GDM1 (cell line): Measurements from ENCODE around the gene IGFL1.
"Not testable (repeated sequence)": the region's sequence is repeated elsewhere in the genome, so short reads cannot be mapped to it uniquely, and the experiment has no call there.

Source experiments
- DNase-seq: peaks from one replicate; lab custom pipeline; 2025; lab: John Stamatoyannopoulos, UW

Gene IGFL1

GRCh38 chr19:46202426-46202825 lies 27.1 kb upstream of the IGFL1 start:
- no peak for DNase-seq

- no peak for DNase-seq
These were observed 26.4 kb upstream of the IGFL1 start for GRCh38 chr19:46202872-46203860.

DNA sequence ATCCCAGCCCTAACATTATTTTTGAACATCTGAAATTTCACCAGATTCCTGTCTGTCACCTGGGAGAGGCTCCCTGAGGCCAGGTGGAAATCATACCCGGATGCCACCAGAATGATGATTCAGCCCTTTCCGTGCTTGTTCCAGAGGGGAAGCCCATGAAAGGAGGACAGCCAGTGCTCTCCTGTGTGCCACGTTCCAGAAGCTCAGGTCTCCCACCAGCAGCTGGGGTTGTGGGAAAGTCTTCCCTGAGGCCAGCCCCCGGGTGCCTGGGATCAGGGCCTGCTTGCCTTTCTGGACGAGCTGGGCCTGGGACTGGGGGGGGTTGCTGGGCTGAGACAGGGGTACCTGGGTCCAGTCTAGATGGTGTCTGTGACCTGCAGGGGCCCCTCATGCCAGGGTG lies 25.5 kb upstream of the IGFL1 start:
- DNase-seq, result no peak

- DNase-seq, result no peak
These were observed 24.2 kb upstream of the IGFL1 start for GRCh38 chr19:46205183-46205984.

GRCh38 chr19:46206176-46206575 lies 23.4 kb upstream of the IGFL1 start:
- no peak for DNase-seq

DNA sequence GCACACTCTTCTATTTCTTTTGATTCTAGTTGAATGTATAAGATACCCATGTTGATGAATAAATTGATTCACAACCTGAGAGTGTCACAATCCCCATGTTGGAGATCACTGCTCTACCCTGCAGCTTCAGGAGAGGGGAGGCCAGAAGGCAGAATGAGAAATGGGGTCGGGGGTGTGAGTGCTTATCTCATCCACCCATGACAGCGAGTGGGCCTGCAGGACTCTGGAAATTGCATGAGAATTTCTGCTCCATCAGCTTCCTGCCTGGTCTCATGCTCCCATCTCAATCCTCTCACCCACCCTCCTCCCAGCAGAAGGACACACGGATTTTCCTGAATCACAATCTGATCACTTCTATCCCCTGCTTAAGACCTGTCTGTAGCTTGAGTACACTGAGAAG lies 22.9 kb upstream of the IGFL1 start:
- no peak for DNase-seq

- not testable (repeated sequence) for DNase-seq
These were observed 21.7 kb upstream of the IGFL1 start for GRCh38 chr19:46207858-46208257.

- DNase-seq, result no peak
These were observed 20.5 kb upstream of the IGFL1 start for GRCh38 chr19:46209051-46209450.

DNA sequence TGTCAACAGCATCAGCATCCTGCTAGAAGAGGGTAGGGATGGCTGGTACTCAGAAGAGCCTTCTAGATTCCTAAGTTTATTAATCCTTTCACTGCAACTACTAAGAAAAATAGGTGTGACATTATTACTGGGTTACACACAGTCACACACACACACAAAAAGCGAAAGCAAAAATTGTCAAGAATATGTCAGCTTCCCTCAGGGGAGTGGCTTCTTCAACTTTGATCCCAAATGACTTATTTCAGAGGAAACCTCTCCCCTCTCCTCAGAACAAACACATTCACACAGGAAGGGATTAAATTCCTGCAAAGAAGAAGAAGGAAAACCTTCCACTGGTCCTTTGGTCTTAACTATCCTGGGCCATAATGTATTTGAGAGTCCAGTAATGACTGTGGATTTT lies 20.1 kb upstream of the IGFL1 start:
- DNase-seq, result no peak

DNA sequence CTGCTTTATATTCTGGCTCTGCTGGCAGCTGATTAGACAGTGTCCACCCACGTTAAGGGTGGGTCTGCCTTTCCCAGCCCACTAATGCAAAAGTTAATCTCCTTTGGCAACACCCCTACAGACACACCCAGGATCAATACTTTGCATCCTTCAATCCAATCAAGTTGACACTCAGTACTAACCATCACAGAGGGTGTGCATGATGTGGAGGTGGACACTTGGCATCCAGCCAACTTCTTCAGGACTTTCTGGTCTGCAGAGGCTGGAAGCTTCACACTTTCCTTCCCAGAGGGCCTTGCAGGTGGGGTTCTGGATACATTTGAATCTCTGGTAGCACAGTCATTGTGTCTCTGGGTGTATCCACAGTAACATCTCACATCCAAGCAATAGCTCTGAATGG lies 18.9 kb upstream of the IGFL1 start:
- DNase-seq, result no peak

GRCh38 chr19:46211201-46211881 lies 18.2 kb upstream of the IGFL1 start:
- DNase-seq, result no peak

DNA sequence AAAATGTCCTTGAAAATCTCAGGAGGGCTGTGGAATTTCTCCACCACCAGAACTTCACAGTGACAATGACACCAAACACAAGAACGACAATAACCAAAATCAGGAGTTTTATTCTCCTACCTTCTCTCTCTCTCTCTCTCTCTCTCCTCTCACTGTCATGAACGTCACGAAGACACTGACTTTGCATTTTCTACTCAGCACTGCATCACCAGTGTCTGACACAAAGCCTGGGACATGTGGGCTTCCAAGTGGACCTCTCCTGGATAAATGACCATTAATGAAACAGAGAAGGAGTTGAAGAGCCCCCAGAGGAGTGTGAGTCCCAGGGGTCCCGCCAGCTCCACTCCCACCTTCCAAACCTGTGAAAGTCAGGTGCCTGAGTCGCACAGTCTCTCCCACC lies 16.9 kb upstream of the IGFL1 start:
- DNase-seq, result not testable (repeated sequence)

DNA sequence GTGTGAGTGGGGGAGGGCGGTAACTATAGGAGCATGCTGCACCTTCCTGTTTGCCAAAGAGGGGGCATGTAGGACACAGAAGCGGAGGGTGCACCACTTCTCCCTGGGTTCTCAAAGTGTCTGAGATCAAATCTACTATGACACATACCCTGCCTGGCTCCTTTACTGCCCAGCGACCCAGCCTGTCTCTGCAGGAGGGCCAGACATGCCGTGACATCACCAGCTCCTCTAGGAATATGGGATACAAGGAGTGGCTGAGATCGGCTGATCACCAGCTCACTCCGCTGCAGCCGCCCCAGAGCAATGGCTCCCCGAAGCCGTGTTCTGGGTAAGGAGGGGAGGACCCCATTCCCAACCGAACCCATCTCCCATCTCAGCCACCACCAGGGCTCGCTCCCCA lies 16.4 kb upstream of the IGFL1 start:
- DNase-seq, result no peak

DNA sequence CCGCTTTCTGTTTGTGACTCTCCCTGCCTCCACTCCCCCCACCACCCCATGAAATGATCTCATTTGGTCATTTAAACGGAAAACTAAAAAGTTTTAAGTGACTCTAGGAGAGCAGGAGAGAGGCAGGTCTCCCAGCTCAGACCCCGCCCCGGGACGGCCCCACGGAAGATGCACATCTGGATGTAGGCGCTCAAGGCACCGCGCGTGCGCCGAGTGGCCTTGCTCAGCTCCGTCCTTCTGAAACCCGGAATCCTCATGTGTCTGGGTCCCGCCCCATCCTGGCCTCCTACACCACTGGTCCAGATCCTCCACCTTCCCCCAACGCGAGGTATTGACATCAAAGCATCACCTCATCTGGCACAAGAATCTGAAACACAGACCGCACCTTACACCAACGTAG lies 15.7 kb upstream of the IGFL1 start:
- no peak for DNase-seq

DNA sequence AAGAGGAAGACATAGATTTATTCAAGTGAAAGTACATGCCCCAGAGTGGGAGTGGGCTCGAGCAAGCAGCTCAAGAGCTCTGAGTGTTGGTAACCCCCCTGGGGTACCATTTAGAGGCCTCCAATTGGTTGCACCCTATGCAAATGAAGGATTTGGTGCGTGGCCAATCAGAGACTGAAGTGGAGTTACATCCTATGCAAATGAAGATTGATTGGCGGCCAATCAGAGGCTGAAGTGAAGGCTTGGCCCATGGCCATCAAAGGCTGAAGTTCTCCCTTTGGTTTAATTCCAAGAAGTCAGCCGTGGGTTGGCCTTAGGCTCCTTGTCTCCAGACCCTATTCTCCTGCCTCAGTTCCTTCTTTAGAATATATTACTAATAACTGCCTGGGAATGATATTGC lies 12.9 kb upstream of the IGFL1 start:
- DNase-seq, result no peak

- no peak for DNase-seq
These were observed 12.1 kb upstream of the IGFL1 start for GRCh38 chr19:46217476-46217875.

DNA sequence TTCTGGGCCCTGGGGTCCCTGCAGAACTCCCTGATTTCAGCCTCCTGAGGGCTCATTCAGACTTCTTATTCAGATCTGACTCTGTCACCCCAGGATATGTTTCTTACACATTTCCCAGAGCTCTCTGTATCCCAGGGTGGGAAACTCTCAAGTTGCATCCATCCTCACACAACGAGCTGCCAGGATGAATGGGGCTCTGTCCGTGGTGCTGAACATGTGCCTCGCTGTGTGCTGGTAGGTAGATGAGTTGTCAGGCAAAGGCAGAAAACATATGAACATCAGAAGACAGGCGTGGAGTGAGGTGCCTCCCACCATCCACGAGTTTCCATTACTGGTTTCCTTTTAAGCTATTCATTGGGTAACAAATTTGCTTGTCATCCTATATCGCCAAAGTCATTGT lies 11.4 kb upstream of the IGFL1 start:
- DNase-seq, result no peak

GRCh38 chr19:46220038-46220615 lies 9.4 kb upstream of the IGFL1 start:
- no peak for DNase-seq

DNA sequence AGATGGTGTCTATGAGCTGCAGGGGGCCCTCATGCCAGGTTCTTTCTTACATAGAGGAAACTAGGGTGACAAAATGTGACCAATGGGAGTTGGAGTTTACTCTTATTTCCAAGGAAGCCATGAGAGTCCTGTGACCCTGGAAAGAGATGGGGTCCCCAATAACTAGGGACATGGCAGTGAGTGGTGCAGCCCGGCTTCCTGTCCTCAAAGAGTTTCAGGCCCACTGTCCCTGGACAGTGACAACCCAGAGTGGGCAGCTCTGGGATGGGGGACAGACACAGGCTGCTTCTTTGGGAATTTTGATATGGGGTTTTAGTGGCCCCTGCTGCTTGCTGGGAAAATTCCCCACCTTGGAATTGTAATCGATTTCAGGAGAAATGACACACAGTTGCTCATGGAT lies 8.4 kb upstream of the IGFL1 start:
- no peak for DNase-seq

DNA sequence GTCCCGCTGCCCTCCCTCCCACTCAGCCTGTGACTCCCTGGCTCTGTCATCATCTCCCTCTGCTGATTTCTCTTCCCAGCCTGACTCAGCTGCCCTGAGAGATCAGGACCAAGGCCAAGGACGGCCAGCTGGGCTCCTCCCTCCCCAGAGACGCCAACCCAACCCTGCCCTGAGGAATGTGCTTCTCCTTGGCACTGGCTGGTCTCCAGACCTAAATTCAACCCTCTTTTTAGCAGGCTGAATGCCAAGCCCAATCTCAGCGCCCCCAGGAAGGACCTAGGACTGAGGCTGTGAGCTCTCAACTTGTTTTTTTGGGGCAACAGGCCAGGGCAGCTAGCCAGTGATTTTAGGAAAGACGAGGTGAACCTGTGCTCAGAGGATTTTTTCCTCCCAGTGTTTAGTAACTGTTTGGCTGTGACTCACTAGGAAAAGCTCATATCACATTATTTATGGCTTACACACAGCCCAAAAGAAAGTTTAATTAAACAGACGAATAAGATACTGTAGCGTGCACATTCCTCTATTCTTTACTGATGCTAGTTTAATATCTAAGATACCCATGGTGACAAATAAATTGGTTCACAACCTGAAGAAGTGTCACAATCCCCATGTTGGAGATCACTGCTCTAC lies 7.4 kb upstream of the IGFL1 start:
- no peak for DNase-seq

DNA sequence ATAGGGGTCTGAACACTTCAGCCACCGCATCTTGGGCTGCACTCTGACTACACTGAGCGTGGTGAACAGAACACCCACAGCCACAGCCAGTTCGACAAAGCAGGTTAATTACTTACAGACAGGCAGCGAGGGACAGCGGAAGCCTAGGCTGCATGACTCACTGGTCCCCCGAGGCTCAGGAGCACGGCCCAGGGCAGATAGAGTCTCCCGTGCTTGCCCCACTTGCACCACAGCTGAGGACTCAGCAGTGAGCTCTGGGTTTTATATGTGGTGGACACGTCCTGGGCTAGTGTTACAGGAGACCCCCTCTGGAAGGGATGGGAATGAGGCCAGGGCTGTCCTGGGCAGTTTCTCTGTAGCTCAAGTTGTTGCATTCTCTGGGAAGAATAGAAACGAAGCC lies 5.8 kb upstream of the IGFL1 start:
- DNase-seq, result not testable (repeated sequence)

DNA sequence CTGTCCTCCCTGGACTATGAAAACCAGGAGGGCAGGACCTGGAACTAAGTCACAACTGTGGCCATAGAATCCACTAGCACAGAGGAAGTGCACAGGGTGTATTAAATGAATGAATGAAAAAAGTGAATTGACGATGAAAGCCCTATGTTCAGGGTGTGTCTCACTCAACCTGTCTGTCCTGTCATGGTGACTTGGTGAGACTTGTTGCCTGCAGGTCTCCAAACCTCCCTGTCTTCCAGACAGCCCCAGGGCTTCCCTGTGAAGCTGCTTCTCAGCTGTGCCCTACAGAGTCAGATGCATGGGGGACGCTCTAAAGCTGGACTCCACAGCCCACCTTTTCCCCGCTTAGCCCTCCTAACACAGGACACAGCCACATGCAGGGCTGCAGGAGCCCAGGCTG lies 4.8 kb upstream of the IGFL1 start:
- DNase-seq, result no peak
